HG02798 (cell line): ENCODE results near the gene TSHZ3.

Source experiments
- ATAC-seq: cut with Tn5 transposase; IDR thresholded peaks from one replicate; pipeline ENCODE4 v1.9.1; 2021; ENCODE audit warnings: mild to moderate bottlenecking; ENCODE audit not compliant: unreplicated experiment, poor library complexity

The TSHZ3 gene

DNA sequence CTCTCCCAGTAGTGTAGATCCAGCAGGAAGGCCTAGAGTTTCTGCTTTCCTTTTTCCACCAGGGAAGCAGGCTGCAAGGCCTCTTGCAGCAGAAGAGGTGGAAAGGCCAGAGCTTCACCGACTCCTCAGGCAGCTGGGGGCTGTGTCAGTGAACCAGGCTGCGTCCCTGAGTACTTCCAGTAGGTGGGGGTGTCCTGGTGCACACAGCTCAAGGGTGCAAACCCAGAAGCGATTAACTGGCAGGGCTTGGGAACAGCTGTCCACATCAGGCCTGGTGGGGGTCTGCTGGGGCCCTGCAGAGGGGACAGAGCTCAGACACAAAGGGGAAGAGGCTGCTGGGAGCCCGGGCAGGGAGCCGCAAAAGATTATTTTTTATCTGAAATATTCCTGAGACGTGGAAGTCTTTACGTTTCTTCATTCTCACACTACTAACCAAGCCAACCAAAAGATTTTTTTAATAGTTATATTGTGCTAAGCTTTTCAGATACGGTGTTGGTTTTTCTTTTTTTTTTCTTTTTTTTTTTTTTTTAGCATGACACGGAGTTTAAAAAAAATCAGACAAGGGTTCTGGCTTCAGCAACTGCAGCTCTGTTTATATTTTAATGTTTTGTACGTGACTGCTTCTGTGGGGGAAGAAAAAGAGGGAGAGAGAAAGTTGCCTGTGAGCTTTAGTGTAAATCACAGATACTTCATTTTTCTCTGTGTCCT lies 11.0 kb downstream of the TSHZ3 start:
- no peak for ATAC-seq

DNA sequence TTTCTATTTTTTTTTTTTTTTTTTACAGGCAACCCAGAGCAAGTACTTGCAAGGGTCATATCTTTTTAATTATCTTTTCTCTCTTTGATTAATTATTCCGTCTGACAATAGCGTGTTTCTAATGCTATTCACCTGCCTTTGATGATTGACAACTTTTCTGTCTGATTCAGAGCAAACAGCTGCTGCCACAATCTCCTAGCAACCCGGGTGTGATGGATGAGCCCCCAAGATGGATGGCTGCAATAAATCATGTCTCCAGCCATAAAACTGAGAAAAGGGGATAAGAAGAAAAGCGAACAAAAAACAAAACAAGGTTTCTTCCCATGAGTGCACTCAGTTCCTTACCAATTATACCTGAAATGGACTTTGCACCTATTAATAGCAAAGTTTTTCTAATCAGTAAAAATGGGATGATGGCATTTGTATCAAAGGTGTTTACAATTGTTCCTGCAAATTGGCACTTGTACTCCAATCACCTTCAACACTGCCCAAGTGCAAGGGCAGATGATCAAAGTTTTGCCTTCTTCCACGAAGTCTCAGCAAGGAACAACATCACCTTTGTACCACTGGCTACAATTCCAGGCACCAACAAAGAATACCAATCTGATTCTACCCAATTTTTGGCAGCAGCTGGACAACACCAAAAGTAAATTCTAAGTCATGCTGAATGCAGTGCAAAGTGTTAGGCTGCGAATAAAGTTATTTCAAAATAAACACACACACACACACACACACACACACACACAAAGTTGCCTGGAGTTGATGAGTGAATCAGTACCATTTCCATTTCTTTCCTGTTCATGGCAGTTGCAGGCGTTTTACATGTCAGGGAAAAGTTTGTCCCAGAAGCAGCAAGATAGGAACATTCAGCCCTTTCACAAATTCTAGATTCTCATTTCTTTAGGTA lies 12.0 kb downstream of the TSHZ3 start:
- no peak for ATAC-seq

DNA sequence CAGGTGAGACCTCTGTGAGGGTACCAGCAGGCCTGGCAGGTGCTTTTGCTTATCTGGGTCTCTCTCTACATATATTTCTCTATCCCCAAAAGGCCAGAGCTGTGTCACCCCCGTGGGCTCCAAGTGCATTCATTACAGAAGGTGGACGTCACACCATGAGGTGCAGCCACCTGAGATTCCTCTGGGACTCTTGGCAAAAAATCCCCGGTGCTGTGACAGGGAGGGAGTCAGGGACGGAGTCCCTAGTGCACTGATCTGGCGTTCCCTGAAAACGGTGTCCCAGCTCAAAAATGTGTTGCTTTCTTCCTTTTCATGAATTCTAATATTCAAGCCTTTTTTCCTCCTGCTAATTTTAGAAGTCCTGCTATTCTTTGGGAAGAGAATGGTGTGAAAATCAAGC lies 13.5 kb downstream of the TSHZ3 start:
- no peak for ATAC-seq

DNA sequence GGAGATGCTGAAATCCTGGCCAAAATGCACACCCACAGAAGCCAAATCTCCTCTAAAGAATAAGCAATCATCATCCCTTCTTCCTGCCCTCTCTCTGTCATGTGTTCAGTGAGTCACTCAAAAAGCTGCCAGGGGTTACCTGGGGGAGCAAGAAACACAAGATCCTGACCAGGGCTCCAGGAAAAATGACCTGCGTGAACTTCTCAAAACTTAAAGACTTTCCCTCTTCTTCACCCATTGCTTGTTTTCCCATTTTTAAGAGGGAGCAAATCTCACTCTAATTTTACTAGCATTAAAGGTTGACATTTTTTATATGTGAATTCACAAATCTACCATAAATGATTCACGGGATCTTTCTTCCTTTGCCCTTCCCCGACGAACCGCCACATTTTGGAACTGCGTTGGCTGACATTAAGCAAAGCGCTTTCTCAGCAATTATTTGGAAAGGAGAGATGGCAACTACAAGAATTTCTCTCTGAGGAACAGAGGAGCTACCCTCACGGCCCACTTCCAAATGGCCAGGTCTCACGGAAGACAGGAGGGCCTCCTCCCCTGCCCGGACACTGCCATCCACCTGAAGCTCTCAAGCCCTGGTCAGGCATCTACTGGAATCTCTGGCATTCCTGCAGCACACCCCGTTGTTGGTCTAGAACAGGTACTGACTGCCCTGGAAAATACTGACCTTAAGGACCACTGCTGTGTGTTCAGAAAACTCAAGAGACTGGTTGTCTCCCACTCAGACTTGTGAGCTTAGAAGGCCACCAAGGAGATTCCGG lies 14.2 kb downstream of the TSHZ3 start:
- no peak for ATAC-seq

DNA sequence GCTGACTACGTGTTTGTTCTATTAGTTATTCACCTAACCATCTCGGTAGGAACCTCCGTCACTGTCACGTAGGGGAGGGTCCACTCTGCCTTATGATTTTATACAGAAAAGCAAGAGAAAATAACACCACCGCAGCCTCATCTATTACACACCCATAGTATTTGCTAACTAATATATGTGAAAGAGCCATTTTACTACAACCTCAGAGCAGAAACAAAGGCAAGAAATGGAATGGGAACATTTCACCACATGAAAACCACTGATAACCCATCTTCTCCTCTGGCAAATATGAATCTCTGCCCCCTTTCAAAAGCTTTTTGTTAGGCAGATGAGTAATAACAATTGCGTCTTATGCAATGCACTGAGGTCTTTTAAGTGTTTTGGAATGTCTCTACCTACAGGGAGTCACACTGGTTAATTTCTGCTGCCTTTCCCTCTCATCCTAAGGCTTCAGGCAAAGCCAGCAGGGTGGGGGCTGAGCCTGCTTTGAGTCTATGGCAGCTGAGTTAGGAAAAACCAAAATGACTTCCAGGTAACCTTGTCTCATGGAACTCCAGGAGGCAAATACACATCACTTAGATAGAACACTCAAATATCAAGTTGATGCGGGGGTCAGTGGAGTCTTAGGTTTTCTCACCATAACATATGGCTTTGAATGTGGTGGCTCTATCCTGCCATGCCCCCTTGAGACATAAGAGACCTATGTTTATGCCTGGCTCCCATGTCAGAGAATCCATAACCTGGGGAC lies 15.0 kb downstream of the TSHZ3 start:
- ATAC-seq, result no peak

DNA sequence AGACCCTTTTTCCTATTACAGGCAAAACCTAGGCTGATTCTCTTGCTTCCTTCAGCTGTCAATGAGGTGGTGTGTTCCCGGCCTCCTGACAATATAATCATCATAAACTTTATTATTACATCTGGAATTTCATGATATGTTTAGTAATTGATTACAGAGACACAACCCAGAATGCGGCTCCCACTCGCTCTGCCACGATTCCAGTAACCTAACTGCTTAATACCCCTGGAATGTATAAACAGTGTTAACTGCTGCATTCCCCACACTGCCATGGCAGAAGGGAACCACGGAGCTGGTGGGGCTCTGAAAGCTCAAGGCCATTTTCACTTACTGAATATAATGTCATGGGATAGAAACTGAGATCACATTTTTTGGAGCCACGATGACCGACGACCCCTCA lies 17.1 kb downstream of the TSHZ3 start:
- no peak for ATAC-seq

DNA sequence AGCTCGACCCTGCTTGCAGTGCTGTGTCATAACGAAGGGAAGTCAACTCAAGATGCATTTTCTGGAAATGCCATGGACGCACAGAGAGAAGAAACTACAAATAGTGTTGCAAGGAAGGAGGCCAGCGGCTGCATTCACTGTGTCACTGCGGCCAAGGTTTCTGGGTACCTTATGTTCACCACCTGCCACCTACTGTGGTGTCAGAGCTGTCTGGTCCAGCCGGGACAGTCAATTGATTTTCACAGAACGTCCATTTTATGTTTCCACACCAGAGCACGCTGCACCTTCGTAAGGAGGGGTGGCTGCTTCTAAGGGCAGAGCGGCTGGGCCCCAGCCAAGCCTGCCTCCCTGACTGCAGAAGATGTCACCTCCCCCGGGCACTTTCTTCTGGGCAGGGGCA lies 17.7 kb downstream of the TSHZ3 start:
- ATAC-seq, result no peak

DNA sequence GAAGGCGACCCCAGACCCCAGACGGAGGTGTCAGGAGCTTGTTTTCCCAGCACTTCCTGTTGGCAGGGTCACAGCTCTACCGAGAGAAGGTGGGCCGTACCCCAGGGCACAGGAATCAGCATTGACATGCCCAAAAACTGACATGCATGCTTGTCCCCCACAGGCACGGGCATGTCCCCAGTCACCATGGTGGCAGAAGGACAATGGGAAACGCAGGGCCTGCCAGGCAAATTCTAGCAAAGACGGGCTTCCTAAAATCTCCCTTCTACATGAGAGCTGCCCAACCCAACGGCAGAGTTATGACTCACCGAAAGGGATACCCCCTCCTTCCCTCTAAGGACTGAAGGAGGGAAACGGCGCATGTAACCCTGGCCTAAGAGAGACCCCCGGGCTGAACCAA lies 18.5 kb downstream of the TSHZ3 start:
- no peak for ATAC-seq

DNA sequence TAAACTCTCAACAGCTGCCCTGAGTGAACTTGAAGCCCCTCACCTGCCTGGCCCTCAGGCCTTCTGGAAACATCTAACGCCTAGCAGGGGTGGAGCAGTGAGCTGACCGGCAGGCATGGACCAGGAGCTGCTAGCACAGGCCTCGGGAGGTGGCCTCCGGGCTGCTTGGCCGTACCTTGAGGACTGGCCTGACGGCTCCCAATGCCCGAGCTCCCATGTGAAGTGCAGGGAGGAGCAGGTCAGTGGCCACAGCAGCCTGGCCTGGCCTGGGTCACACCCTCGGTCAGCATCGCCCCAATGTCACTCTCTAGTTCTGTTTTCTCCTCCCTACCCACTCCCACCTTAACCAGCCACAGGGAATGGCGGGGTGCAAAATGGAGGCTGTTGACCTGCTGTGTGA lies 19.0 kb downstream of the TSHZ3 start:
- no peak for ATAC-seq

DNA sequence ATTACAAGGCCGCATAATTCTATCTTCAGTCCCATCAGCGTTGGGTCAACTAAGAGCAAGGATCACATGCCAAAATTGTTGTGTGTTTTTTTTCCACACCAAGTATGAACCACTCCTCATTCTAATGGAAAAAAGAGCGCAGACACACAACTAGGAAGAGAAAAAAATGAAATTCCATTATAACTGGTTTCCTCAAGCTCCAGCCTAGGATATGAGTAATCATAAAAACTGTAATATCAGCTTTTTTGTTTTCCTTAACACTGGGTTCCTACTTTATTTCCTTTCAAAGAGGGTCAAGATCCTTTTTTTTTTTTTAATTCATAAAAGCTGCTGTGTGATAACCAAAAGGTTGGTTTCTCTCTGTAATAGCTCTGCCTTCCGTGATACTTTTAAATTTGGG lies 19.4 kb downstream of the TSHZ3 start:
- ATAC-seq, result no peak

DNA sequence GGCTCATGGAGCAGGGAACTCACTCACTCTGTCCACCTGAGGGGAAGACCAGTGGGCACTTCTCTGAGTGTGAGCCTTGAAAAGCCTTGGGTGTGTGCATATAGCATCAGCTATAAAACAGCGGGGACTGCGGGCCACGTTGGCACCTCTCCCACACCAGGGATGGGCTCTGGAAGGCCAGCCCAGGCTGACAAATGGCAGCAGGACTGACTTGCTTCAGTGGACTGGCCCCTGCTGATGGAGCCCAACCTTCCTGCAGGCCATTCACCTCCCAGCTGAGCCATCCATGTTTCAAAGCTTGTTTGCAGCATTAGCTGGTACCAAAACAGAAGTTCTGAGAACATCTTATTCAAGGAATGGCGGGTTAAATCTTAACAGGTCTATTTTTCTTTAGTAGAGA lies 21.0 kb downstream of the TSHZ3 start:
- ATAC-seq, result no peak

DNA sequence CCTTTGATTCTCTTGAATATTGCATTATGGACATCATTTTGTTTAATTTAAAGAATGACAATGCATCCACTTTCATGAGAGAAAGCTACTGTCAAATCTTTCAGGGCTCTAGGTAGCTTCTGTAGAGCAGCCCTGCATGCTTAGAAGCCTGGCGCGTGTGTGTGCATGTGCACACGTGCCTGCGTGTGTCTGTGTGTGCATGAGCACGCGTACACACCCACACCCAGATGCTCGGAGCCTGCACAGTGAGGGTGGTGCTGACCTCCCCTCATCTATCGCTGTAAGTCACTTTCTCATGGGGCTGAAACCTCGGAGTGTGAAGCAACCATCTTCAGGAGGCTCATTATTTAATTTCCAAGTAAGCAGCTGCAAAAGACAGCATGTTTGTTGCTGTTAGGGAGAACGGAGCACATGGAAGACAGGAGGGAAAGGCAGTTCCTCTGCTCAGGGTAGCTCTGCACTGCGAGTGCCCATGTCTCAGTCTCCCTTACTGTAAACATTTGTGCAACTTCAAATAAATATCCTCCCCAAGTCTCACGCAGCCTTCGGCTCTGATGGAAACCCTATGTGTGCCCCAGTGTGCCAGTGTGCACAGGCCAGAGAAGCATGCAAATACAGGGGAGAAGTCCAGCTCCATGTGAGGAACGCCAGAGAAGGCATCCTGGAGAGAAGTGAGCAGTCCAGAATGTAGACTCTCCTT lies 22.8 kb downstream of the TSHZ3 start:
- no peak for ATAC-seq

DNA sequence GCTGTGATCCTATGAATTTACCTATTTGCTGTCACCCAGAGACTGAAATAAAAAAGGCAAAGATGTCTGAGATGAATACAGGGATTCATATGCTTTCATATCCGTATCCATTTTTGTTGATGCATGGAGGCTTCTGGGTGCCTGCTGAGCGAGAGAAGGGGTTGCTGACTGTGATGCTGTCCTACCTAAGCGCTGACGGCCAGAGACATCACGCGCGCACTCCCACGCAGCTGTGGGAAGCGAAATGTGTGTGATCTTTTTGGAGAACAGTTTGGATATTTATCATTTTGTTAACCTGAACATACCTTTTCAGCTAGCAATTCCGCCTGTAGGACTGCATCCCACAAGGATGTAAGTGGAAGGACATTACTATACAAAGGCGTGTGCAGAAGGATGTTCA lies 23.9 kb downstream of the TSHZ3 start:
- ATAC-seq, result no peak

DNA sequence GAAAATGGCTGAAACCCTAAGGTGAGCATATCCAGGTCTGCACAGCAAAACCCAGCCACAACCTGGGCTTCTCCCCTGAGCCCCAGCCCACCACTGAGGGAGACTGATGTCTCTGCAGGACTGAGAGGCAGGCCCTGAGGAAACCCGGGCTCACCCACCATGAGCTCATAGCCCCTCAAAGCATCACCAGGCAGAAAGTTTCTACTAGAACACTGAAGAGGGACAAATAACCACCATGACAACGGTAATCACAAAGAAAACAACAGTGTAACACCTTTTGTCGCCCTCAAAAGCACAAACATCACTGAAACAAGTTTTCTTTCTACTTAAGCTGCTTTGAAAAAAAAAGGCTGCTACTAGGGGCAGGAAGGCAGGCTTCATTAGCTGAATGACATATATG lies 29.8 kb downstream of the TSHZ3 start:
- no peak for ATAC-seq

DNA sequence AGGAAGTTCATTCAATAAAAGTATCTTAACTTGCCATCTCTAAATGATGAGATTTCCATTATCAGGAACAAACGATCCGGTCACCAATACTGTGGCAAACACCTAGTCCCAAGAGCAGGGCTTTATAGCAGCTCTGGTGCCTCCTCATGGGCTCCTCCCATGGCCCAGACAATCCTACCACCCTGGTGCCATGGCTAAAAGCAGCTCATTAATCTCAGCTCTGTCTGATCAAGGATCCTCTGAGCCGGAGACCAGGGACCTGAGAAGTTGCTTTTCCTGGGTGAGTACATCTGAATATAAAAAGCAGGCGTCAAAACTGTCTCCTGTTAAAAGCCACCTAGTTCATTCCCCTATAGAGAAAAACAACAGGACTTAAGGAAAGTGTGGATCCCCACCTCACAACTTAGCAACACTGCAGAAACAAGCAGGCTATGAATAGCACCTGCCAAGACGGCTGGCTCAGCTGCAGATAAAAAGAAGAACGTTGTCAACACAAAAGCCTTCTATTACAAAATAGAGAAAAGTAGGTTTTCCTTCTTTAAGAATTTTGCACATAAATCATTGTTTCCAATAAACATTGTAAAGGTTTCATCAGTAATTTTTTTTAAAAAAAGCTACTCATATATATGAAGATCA lies 30.3 kb downstream of the TSHZ3 start:
- no peak for ATAC-seq

DNA sequence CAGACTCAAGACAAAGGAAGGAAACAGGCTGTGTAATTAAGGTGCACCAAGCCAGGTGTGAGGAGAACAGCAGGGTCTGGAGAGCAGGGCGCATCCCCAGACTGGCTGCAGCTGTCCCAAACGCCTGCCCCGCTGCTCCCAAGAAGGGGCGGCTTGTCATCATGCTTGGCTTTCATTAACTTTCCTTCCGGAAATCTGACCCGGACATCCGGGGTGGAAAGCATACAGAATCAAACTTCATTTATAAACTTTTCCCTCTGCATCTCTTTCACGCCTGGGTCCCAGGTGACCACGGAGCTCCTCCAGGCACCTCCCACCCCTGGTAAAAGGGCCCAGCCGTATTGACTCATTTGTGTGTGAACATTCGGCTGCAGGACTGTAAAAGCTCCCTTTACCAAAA lies 31.7 kb downstream of the TSHZ3 start:
- no peak for ATAC-seq

DNA sequence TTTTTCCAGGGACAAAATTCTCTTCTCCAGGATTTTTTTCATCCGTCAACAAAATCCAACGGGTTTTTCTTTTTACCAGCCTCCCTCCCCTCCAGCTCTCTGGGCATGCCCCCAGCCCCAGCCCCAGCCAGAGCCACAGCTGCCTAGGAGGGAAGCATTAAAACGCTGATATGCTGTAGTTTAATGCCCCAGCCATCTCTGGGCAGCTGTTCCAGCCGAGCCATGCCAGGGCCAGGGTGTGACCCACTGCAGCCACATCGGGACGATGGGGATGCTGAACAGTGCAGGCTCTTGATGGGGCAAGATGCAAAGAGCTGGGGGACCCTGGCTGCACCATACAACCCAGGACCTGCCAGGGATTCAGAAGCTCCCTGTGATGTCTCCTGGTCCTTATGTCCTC lies 32.1 kb downstream of the TSHZ3 start:
- ATAC-seq, result no peak

DNA sequence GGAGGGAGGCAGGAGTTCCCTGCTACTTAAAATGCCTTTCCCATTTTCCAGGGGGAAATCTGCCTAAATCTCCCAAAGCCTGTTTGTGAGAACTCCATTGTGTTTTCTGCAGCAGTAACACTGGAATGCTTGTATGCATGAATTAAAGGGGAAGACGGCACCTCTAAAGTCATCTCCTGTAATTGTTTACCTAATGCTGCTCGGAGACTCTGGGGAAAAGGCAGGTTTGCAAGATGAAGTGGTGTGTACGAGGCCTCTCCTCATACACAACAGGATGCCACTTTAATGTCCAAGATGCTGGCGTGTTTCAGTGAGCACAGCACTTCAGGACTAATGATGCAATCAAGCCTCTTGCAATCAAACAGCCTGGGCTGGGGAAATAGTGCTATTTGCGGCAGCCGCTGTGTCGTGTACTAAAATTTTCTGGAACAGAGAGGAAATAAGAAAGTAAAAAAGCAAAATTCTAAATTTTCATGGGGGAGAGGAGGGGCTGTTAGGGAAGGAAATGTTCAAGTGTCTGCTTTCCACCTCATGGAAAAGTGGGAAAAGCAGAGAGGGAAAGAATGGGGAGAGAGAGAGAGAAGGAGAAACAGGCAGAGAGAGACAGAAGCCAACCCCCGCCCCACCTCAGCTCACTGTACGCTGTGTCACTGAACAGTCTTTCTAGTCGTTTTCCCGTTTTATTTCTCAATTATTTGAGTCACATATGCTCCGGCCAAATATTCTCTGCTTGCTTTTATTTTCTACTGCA lies 32.9 kb downstream of the TSHZ3 start:
- ATAC-seq, result no peak

DNA sequence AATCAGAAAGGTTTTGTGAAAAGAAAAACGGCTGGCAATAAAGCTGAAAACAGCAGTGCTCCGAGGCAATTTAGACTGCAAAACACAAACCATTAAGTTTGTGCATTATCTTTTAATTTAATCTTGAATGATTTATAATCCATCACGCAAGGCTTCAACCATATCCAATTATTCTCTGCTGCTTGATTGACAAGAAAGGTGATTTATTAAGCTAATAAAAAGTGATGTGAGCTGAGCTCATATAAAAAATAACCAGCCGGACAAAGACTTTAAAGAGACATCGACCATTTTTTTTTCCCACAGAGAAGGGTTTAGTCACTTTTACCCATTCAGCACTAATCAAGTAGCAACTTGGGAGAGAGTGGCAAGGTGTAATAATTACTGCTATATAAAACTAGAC lies 33.6 kb downstream of the TSHZ3 start:
- no peak for ATAC-seq
